A673 (cell line): ENCODE measurements around the gene OSBPL3.

Source experiments
- CTCF ChIP-seq: fragments of 300-800, 200-600 bp; sonication (generic); conservative IDR thresholded peaks from 2 replicates; pipeline ENCODE4 v1.5.1; 2017; ENCODE audit warnings: low read depth, mild to moderate bottlenecking, antibody characterized with exemption, low read length, moderate library complexity, mixed read lengths
- EZH2 ChIP-seq: fragments of 200-600 bp; sonication (generic); IDR thresholded peaks from 2 replicates; pipeline ENCODE4 v1.6.1; 2017; ENCODE audit warnings: borderline replicate concordance, low read depth, mild to moderate bottlenecking, mixed read lengths, antibody characterized with exemption, low read length; ENCODE audit not compliant: poor library complexity, severe bottlenecking

DNA sequence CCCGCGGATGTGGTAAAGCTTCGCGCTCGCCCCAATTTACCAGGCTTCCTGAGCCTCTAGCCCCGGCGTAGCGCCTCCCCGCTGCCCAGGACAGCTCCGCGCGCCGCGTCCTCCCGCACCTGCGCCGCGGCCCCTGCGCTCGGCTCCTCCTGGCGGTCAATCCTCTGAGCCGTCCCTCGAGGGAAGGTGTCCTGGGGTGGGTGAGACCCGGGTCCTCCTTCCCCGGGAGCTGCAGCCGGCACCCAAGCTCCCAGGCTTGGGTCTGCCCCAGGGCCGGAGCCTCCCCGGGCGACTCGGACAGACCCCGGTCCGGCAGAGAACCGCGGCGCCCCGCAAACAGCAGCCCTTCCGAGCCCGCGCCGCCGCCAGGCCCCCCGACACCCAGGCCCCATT lies 512 bp downstream of the OSBPL3 start:
- peak; percentile 51 for TF ChIP-seq CTCF
- TF ChIP-seq EZH2: no peak
